NCI-H2107 treated with DMSO at 0.1 percent for 48 hours (cell line): ENCODE measurements around the gene TAS2R19.
"Not testable (repeated sequence)": the region's sequence is repeated elsewhere in the genome, so short reads cannot be mapped to it uniquely, and the experiment has no call there.

Source experiments
- DNase-seq: peaks from one replicate; lab custom pipeline; 2025; ENCODE audit not compliant: unreplicated experiment; lab: John Stamatoyannopoulos, UW

TAS2R19 gene

GRCh38 chr12:11022520-11022919 is at the start of gene TAS2R19:
TSS of gene TAS2R19 (minus strand) at chr12:11022620. CDS start at chr12:11022571, 49 bp downstream.
- no peak for DNase-seq

GRCh38 chr12:11071414-11071813 is 49.0 kb upstream of the TAS2R19 start:
- no peak for DNase-seq

GRCh38 chr12:11070999-11071398 is 48.6 kb upstream of the TAS2R19 start:
- no peak for DNase-seq

GRCh38 chr12:11069854-11070365 is 47.5 kb upstream of the TAS2R19 start:
- DNase-seq = no peak

GRCh38 chr12:11067514-11067913 is 45.1 kb upstream of the TAS2R19 start:
- no peak for DNase-seq

DNA sequence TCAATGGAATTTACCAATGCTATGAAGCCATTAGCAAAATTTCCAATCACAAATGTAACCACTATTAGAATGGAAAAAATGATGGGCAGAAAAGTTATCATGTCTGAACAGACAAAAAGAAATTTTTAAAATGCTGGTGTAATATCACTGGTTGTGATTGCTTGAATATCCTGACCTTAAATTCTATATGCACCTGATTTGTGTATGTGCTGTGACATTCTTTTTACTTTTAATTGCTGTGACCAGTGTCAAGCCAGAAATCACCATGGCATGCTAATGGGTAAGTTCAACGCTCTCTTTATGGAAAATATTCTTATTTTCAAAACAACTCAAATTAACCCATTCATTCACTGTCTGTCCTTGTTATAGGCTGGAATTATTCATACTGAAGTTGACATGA is 39.8 kb upstream of the TAS2R19 start, which contains the start of gene TAS2R46:
TAS2R46 (minus strand) TSS at position 101 of the 400 bp plus-strand sequence; CDS start at position 101, 0 bp downstream.
- DNase-seq = not testable (repeated sequence)

DNA sequence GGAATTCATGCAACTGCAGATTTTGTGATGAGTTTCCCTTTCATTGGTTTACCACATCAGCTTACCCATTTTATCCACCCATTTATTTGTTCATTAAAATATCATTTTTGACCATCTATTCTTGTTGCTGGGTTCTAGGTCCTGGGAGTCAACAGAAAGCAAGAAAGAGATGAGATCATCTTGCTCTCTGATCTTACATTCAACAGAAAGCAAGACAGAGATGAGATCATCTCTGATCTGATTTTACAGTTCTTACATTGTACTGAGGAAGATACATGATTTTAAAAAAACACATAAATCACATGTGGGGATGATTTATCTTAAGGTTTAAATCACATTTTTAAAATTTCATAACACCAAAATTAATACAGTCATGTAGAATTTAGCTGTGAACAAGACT is 37.4 kb upstream of the TAS2R19 start:
- DNase-seq = no peak

DNA sequence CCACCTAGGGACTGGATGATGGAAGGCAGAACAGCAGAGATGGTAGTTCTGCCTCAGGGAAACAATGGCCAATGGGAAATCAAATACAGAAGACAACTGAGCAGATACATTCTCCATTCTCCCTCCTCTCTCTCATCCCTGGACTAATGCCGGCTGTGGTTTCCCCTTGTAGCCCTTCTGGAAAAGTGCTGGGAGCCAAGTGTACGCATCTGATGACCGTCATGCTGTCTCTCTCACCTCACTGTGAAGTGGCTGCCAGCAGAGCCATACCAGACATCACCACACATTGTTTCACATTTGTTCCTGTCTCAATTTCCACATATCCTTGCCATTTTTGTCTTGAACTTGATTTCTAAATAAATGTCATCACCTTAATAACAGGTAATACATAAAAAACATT is 36.6 kb upstream of the TAS2R19 start:
- DNase-seq = no peak

DNA sequence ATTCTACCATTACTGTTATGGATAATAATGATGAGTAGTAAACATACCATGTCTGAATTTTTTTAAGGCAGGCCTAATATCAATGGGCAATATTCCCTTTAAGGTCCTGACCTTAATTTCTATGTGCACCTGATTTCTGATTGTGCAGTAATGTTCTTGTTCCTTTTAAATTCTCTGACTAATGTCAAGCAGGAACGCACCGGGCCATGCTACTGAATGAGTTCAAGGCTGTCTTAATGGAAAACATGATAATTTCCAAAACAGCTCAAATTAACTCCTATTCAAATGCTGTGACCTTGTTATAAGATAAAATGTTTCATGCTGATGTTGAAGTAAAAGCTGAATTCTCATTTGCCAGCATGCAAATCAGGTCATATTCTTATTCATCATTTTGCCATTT is 32.9 kb upstream of the TAS2R19 start:
- DNase-seq = no peak

DNA sequence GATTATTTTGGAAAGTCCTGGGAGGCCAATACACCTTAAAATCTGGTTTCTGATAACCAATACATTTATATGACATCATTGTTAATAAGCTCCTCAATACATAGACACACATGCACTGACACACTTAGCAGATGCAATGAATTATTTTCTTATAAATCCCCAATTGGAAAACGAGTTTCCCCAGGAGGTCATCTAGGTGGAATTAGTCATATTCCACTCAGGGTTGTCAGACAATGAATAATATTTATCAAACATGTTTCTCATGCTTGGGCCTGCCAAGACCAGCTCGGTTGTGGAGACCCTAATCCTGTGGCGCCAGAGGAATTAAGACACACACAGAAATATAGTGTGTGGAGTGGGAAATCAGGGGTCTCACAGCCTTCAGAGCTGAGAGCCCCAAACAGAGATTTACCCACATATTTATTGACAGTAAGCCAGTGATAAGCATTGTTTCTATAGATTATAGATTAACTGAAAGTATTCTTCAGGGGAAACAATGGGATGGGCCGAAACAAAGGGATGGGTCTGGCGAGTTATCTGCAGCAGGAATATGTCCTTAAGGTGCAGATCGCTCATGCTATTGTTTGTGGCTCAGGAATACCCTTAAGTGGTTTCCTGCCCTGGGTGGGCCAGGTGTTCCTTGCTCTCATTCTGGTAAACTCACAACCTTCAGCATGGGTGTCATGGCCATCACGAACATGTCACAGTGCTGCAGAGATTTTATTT is 27.5 kb upstream of the TAS2R19 start:
- DNase-seq = not testable (repeated sequence)

DNA sequence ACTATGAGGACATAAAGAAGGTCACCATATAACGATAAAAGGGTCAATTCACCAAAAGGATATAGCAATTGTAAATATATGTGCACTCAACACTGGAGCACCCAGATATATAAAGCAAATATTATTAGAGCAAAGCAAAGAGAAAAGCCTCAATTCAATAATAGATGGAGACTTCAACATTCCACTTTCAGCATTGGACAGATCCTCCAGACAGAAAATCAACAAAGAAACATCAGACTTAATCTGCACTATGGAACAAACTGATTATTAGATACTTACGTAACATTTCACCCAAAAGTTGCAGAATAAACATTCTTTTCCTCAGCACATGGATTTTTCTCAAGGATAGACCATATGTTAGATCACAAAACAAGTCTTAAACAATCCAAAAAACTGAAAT is 18.9 kb upstream of the TAS2R19 start:
- not testable (repeated sequence) for DNase-seq

DNA sequence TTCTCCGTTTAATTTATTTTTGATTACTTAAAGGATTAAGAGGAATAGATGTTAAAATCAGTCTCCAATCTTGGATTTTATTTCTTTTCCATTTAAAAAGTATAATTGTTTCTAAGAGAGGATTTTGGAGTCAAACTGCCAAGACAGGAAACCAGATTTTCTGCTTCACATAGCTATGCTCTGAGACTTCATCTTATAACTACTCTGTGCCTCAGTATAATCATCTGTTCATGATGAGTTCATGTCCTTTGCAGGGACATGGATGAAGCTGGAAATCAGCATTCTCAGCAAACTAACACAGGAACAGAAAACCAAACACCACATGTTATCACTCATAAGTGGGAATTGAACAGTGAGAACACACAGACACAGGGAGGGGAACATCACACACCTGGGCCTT is 17.7 kb upstream of the TAS2R19 start:
- no peak for DNase-seq

- DNase-seq = no peak
Measured at GRCh38 chr12:11039171-11039570, 16.8 kb upstream of the TAS2R19 start.

DNA sequence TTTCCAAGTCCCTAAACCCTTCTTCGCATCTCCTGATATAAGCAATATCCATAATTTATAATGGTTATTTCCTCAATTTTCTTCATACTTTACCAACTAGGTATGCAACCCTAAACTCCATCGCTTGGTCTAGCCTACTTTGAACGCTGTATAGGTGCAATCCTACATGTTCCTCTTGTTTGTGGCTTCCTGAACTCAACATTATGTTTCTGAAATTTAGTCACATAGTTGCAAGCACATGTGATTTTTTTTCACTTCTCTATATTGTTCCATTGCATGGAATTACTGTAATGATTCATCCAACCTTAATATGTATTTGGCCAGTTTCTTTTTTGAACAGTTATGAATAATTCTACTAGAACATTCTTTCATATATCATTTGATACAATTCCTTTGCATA is 11.5 kb upstream of the TAS2R19 start:
- DNase-seq = not testable (repeated sequence)

DNA sequence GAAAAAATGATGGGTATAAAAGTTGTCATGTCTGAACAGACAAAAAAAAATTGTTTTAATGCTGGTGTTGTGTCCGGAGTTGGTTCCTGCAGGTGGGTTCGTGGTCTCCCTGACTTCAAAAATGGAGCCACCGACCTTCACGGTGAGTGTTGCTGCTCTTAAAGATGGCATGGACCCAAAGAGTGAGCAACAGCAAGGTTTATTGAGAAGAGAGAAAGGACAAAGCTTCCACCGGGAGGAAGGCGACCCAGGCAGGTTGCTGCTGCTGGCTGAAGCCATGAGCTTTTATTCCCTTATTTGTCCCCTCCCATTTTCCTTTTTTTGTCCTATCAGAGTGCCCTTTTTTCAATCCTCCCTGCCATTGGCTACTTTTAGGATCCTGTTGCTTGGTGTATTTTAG is 8.9 kb upstream of the TAS2R19 start, which contains the start of gene TAS2R31:
TAS2R31 (minus strand) TSS at position 101 of the 400 bp plus-strand sequence; CDS start at position 29, 72 bp downstream.
- DNase-seq = no peak

GRCh38 chr12:11026118-11026517 is 3.7 kb upstream of the TAS2R19 start:
- DNase-seq = no peak

GRCh38 chr12:11023387-11023786 is 967 bp upstream of the TAS2R19 start:
- DNase-seq = no peak

- no peak for DNase-seq
Measured at GRCh38 chr12:11016937-11017336, 5.5 kb downstream of the TAS2R19 start.

DNA sequence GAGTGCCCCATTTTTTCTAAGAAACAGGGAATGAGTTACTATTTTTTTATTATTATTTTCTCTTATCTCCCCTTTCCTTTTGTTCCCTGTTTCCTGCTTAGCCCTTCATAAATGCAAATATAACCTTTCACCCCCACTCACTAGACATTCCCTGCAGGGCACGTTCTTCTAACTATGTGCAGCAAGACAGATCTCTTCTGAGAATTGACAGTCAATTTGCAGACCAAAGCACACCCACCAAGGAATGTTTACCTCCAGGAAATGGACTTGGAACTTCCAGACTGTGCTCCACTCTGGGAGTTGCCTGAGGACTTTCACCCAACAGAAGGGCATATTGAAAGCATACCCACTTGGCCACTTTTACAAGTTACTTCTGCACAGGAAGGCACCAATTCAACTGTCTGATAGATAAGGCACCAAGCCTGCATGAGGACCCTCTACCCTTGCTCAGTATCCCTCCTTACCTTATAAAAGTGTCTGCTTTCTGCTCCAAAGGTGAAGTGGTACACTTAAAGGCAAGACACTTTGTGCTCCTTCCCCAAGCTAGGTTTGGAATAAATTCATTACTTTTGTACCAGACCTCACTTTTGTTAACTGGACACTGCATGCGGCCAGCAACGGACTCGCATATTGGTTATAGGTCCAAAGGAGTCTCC is 6.5 kb downstream of the TAS2R19 start:
- DNase-seq = no peak

DNA sequence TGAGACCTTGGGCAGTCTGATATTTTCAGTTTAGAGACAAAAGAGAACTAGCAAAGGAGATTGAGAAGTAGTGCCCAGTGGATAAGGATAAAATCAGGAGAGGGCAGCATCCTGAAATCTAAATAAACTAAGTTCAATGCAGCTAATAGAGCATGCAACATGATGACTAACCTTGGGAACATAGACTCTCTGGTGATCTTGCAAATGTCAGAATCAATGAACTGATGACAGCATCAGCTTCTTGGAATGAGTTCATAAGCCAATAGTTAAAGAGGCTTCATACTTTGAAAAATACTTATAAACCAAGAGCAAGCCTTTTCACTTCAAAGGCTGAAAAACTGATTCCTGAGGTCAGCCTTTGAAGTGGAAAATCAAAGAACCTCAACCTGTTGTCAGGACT is 8.2 kb downstream of the TAS2R19 start:
- no peak for DNase-seq

DNA sequence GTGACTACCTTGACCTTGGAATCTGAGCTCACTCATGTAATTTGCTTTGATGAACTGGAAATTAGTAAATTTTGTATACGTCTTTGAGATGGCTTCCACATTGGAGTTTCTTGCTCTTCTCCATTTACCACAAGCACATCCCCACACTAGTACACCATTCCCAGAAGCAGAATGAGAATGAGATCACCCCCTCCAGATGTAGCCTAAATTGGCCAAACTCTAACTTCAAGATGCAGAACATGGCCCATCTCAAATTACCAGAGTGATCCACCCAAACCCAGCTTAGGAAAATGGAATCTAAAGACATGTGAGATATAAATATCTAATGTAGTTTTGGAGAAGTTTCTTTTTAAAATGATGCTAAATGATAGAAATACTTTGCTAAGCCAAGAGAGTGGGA is 14.8 kb downstream of the TAS2R19 start:
- DNase-seq = no peak

DNA sequence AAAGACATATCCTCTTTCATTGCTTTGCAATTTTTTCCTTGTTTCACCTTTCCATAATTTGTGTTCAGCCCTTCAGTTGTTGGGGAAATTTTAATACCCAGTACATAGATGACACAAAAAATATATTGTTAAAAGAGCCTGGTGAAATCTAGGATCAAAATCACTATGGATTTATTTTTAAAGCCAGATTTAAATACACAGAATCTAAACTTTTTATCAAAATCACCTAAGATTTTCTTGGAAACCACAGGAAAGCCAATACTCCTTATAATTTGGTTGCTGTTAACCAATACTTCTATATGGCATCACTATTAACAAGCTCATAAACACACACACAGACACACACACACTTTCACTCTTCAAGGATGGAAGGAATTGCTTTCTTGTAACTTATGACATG is 24.2 kb downstream of the TAS2R19 start, which contains the start of gene TAS2R20:
TAS2R20 (minus strand) TSS at position 101 of the 400 bp plus-strand sequence. CDS start 429 bp downstream, outside the sequence.
- no peak for DNase-seq
